NCI-H2171 (cell line): ENCODE measurements around the gene MPHOSPH8.

ENCODE experiments used
- DNase-seq: peaks from one replicate; lab custom pipeline; 2025; lab: John Stamatoyannopoulos, UW

Gene MPHOSPH8, protein sequence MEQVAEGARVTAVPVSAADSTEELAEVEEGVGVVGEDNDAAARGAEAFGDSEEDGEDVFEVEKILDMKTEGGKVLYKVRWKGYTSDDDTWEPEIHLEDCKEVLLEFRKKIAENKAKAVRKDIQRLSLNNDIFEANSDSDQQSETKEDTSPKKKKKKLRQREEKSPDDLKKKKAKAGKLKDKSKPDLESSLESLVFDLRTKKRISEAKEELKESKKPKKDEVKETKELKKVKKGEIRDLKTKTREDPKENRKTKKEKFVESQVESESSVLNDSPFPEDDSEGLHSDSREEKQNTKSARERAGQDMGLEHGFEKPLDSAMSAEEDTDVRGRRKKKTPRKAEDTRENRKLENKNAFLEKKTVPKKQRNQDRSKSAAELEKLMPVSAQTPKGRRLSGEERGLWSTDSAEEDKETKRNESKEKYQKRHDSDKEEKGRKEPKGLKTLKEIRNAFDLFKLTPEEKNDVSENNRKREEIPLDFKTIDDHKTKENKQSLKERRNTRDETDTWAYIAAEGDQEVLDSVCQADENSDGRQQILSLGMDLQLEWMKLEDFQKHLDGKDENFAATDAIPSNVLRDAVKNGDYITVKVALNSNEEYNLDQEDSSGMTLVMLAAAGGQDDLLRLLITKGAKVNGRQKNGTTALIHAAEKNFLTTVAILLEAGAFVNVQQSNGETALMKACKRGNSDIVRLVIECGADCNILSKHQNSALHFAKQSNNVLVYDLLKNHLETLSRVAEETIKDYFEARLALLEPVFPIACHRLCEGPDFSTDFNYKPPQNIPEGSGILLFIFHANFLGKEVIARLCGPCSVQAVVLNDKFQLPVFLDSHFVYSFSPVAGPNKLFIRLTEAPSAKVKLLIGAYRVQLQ

DNA sequence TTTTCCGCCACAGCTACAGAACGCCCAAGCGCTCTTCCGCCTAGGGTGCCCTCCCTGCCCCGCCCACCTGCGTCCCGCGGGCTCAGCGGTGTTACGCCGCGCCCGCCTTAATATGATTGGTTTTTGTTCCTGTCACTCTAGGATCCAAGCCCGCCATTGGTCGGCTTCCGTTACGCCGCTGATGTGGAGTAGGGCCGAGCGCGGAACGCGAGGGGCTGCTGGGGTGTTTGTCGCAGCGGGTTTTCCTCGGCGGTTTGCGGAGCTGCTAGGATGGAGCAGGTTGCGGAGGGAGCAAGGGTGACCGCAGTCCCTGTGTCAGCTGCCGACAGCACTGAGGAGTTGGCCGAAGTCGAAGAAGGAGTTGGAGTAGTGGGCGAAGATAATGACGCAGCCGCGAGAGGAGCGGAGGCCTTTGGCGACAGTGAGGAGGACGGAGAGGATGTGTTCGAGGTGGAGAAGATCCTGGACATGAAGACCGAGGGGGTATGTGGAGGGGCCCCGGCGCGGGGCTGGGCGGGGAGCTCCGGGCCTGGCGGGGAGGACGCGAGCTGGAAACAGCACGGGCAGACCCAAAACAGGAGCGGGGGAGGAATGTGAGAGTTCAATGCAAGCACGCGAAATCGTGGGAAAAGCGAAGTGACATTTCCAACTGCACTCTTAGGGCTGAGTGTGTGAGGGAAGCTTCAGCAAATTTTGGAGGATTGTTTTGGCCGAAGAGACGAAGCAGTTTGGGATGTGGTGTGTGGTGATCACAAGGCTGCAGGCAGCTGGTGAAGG lies at the start of gene MPHOSPH8:
TSS of gene MPHOSPH8 (plus strand) at position 181 of the 777 bp plus-strand sequence. CDS start at position 271, 90 bp downstream.
- peak; percentile 74 for DNase-seq

DNA sequence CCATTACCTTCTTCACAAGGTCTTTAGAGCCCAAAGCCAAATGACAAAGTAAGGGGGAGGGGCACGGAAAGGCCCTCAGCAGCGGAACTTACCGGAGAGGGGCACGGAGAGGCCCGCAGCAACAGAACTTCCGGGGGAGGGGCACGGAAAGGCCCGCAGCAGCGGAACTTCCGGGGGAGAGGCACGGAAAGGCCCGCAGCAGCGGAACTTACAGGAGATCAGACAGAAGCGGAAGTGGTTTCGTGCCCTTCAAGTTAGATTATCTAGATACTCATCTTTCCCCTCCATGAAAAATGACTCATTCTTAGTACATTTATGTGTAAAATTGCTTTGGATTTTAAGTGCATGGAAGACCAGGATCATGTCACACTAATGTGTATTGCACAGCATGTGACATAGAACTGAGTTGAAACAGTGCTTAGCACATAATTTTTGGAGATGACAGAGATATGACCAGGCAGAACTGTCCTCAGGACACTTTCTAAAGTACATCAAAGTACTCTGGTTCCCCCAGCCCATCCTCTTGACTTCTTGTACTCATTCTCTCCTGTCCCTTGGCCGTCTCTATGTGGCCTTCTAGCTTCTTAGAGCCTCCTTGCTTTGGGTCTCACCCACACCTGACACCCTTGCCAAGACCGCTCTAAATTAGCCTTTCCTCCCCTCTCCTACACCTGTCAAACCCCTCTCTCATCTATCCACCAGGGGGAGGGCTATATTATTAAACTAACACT lies 46.4 kb upstream of the MPHOSPH8 start:
- no peak for DNase-seq

DNA sequence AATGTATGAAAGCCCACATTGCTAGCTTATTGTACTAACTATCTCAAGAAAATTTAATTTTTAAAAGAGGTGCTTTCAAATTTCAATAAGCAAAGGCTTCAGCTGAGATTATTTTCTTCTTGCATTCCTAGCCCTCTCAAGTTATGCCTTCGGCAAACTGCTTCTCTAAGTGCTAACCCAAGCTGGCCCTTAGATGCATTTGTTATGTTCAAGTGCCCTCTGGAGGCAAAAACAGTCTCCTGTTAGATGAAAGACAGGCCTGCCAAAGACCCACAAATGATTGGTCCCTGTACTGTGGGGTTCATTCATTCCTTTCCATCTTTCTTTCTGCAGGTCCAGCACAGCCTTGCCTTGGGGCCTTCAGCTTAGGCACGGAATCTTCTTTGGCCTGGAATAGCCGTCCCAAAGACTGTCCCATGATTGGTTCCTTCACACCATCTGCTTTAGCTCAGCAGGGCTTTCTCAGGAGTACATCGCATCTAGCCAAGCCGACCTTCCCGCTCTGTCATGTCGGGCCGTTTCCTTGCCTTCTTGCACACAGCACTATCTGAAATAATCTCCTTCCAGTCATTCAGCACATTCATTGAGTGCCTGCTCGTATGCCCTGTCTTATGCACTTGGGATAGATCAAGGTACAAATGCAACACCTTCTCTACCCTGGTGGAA lies 45.7 kb upstream of the MPHOSPH8 start:
- DNase-seq = no peak

DNA sequence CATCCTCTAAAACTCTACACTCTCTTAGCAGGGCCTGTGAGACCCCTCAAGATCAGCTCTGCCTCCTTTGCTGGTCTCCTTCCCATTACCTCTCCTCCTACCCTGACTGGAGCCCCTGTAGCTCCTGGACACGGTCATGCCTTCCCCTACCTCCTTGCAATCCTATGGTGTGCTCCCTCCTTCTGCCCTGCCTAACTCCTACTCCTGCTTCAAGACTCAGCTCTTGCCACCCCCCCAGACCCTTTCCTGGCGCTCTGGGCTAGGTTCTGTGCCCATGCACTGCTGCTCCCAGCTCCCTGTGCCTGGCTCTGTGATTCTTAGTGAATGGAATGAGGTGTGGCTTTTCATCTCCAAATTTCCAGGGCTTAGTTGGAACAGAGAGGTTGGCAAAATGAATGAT lies 44.1 kb upstream of the MPHOSPH8 start:
- DNase-seq = no peak

DNA sequence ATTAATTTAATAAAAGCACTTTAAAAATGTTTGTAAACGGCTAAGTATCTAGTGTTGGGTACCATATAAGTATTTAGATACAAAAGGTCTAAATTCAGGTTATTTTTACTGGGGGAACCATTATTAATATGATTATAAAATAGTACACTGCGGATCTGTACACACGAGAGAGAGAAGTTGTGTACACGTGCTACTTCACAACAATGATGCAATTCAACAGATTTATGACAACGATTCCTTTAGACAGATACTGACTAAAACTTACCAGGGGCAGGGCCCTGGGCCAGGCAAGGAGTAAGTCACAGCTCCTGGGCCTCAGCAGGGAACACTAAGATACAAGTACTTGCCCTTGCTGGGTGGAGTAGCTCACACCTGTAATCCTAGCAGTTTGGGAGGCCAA lies 43.0 kb upstream of the MPHOSPH8 start:
- DNase-seq = no peak

DNA sequence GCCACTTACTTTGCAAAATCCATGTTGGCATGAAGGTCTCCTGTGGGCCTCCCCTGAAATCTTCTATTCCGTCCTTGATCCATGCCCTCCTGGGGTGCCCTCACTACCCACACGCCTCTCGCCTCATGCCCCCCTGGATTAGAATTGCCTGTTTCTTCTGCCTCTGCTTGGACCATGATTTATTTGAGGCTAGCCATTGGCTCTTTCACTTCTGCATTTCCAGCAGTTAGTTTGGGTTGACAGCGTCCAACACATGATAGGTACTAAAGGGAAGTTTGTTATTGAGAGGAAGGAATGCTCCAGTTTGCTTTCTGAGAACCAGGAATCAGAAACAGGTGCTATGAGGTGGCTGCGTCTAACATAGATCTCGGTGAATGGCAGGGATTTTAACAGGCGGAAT lies 41.6 kb upstream of the MPHOSPH8 start:
- no peak for DNase-seq

DNA sequence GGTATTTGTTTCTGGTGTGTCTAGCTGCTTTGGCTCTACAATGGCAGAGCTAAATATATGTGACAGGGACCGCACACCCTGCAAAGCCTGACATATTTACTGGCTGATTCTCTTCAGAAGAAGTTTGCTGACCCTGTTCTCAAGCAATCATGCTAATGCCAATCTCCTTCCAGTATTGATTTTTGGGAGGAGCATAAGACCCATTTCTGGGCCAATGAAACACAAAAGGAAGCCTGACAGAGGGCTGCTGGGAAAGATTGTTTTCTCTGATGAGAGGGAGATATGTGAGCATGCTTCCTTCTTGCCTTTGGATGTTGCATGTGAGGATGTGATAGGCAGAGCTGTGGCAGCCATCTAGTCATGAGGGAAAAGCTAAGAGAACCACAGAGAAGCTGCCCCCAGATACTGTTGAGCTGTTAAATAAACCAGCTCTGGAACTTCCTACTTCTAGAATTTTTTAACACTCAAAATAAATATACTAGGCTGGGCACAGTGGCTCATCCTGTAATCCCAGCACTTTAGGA lies 40.7 kb upstream of the MPHOSPH8 start:
- no peak for DNase-seq

DNA sequence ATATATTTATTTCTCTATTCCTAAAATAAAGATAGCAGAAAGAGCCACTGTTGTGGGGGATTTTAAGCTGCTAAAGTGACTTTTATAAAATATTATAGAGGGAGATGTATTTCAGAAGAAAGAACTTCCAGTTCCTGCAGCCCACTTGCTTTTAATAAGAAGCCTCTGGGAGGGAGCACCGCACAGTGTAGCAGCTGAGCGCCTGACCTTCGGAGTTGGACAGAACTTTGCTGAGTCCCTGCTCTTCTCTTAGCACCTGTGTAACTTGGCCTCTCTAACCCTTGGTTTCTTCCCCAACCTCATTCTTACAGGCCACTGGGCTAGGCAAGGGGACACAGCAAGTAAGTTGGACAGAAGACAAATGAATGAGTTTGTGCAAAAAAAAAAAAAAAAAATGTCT lies 37.4 kb upstream of the MPHOSPH8 start:
- no peak for DNase-seq

DNA sequence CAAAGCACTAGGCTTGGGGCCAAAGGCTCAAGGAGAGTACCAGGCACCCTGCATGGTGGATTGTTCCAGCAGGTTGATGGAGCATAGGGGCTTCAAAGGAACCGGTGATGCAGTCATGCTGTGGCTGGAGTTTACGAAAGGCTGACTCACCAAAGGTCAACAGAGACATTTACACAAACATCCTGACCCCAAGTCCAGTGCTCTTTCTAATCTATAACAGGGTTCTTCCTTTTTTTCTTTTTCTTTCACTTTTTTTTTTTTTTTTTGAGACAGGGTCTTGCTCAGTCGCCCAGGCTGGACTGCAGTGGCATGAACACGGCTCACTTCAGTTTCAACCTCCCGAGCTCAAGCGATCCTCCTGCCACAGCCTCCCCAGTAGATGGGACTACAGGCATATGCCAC lies 36.5 kb upstream of the MPHOSPH8 start:
- no peak for DNase-seq

DNA sequence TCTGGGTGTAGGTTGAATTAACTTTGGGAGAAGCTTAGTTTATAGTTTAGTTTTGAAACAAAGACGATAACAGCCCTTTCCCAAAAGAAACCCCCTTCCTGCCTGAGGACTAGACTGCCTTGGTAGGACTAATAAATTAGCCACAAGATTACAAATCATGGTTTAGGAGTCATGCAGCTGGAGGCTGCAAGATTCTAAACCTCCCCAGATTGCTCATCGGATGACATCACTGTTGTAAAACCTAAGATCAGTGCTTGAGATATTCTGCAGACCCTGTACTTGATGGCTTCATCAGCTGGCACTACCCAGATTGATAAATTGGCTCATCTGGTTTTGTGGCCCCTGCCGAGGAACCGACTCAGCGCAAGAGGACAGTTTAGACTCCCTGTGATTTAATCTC lies 35.9 kb upstream of the MPHOSPH8 start:
- no peak for DNase-seq

DNA sequence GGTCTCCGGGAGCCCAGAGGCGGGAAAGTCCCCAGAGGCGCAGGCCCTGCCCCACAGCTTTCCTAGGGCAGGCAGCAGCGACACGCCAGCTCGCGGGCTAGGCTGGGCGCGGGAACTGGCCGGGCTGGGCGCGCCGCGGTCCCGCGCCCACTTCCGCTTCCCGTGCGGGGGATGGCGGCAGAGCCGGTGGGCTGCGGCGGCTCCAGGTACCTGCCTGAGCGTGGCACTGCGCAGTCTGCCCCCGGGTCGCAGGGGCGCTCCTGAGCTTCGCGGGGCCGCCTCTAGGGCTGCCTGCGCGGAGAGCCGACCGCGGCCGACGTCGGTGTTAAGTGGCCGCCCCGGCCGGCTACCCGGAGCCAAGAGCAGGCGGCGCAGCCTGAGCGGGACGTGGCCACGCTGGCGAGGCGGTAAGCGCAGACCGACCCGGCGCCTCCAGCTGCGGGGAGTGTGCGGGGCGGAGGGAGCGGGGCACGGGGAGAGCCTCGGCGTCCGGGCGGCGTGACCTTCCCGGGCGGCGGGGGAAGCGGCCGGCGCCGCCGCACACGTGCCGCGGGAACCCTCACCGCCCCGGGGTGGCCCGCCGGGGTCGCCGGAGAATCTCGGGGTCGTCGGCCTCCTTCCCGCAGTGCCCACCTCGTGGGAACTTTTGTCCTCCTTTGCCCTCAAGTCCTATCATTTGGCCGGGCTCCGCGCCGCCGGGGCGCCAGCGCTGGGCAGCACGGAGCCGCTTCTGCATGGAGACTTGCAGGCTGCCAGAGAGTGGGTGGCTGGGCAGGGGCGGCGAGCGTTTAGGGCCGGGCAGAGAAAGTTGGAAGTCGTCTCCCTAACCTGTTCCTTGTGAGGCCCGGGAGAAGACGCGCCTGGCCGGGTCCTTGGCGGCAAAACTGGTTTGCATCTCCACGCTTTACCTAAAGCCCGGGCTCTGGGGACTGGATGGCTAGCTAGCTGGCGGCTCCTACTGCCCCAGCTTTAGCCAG lies 31.4 kb upstream of the MPHOSPH8 start:
- DNase-seq = no peak

DNA sequence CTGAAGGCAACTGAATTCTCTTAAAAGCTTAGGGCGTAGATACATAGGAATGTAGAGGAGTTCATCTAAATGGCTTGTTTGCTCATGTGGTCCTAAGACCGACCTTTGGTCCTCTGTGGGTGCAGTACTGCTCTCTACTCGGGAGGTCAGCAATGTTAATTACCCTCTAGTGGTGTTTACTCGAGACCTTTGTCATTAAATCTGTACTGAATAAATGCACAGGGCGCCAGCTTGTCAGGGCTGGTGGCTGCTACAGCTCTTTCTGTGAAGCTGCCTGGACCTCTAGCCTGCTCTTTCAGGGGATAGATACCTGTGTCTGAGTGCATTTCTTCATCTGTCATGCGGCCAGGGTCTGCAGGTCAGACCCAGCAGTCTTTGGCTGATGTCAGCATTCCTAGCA lies 29.2 kb upstream of the MPHOSPH8 start:
- no peak for DNase-seq

DNA sequence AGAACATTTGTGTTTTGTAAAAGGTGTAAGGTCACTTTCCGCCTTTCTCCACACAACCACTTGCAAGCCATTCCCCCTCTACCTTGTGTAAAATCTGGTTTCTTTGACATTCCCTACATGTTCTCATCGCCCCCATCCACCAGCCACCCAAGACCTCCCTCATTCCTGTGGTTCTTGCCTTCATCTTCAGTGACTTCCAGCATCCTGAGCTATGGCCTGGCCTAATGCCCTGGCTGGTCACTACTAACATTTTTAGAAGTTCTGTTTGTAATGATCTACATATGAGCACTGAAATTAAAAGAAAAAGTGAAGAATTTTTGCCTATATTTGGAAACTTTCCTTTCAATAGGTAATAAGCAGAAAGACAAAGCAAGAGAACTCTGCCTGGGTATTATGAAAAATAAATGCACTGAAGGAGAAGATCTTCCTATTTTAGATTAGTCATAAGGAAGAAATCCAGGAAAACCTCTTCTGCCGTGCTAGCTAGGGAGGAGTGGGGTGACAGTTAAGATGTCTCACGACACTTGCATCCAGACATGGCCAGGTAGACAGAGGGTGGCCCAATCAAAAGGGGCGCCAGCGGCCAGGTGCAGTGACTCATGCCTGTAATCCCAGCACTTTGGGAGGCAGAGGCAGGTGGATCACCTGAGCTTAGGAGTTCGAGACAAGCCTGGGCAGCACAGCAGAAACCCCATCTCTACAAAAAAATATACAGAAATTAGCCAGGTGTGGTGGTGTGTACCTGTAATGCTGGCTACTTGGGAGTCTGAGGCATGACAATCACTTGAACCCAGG lies 28.1 kb upstream of the MPHOSPH8 start:
- no peak for DNase-seq

DNA sequence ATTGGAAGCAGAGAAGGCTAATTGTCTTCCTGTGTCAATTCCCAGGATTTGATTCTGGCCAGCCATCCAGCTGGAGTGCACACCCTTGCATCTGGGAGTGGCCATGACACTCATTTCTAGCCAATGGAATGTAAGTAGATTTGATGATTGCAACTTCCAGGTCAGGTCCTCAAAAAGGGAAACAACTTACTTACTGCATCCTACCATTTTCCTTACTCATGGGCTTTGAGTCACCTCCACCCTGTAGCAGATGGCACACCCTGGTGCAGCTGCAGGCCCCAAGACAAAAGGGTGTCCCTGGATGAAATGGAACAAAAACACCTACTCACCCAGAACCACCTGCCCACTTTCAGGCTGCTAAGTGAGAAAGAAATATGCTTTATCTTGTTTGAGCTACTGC lies 27.3 kb upstream of the MPHOSPH8 start:
- no peak for DNase-seq

DNA sequence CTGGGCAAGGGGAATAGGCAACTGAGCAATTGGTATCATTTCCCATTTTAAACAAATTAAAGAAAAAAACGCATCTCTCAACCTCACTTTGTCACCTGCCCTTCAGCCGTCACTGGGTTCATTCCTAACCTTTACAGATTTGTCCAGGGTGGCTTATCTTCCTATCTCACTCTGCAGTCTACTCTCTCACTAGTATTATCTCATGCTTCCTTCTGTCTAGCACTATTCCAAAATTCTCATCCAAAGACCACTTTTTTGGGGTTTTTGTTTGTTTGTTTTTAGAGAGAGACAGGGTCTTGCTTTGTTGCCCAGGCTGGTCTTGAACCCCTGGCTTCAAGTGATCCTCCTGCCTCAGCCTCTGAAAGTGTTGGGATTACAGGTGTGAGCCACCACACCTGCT lies 26.7 kb upstream of the MPHOSPH8 start:
- DNase-seq = no peak

DNA sequence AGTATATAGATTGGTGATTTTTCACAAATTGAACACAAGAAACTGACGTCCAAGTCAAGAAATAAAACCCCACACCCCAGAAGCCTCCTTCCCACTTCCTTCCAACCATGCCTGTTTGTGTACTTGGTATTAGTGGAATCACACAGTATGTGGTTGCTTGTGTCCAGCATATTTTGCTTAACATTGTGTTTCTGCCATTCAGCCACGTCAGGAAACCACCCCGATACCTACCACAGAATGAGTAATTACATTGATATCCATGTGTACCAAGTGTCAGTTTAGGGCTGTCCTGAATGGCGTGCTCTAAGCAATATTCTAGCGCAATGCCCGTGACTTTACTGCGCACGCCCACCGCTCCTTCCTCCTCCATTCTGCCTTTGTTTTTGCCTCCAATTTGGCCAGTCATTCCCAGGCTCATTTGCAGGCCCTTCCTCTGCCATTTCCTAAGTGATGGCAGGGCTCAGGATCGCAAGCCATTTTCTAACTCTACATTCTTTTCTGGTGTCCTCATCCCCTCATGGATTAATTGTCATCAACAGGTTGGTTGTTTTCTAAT lies 25.9 kb upstream of the MPHOSPH8 start:
- DNase-seq = no peak

DNA sequence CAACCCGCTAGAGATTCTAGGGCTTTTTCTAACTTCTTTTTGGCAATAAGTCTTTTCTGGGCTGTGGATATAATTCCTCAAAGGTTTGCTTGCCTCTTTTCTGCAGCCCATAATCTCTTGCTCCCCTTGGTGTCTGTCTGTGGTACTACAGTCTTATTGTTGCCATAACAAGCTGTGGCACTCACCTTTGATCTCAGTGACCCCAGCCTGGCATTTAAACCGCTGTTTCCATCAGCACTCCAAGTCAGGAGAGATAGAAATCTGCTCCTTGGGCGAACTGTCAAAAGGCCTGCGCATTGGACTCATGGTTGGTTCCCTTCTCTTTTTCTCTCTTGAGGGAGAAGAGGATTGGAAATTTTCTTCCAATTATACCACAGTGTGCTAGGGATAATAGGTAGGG lies 14.5 kb upstream of the MPHOSPH8 start:
- DNase-seq = no peak

DNA sequence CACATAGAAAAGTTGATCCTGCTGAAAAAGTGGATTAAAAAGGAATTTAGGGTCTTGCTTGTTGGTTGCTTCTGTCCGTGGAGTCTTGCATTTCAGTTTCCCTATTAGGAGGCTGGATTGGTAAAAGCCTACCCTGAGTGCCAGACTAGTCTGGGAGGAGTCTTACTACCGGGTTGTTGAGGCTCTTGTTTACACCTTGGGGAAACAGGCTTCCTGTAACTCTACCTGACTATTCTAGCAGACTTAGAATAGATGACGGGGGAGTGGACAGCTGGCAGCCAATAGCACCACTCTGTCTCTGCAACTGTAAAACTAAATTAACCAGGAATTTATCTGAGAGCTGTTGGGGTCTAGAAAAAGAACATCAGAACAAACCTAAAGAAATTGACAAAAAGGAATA lies 11.3 kb upstream of the MPHOSPH8 start:
- peak; percentile 34 for DNase-seq

DNA sequence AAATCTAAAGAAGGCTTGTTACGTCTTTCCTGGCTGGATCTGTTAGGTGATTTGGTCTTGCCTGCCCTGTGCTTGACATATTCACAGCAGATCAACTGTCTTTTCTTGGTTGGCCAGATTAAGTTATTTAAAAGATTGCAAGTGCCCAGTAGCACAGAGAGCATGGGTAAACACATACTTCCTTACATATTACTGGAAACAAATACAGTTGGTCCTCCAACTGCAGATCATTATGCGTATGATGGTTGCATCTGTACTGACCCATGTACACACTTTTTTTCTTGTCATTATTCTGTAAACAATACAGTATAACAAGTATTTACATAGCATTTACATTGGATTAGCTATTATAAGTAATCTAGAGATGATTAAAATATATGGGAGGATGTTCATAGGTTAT lies 9.2 kb upstream of the MPHOSPH8 start:
- no peak for DNase-seq
